Hippocampal formation (tissue), 2 donors: ENCODE results near the gene DDX52.

Source experiments
- DNase-seq, 2 donors: peaks; one replicate each; lab custom pipeline; 2025; lab: John Stamatoyannopoulos, UW

The DDX52 gene

GRCh38 chr17:37576281-37576680, 67.0 kb downstream of the DDX52 start:
- DNase-seq, result no peak

DNA sequence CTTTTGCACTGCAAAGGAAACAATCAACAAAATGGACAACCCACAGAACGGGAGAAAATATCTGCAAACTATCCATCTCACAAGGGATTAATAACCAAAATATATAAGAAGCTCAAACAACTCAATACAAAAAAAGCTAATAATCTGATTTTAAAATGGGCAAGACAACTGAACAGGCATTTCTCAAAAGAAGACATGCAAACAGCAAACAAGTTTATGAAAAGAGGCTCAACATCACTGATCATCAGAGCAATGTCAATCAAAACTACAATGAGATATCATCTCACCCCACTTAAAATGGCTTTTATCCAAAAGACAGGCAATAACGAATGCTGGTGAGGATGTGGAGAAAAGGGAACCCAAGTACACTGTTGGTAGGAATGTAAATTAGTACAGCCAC, 68.8 kb downstream of the DDX52 start:
- DNase-seq, result no peak

GRCh38 chr17:37571674-37572073, 71.6 kb downstream of the DDX52 start:
- DNase-seq, result no peak

DNA sequence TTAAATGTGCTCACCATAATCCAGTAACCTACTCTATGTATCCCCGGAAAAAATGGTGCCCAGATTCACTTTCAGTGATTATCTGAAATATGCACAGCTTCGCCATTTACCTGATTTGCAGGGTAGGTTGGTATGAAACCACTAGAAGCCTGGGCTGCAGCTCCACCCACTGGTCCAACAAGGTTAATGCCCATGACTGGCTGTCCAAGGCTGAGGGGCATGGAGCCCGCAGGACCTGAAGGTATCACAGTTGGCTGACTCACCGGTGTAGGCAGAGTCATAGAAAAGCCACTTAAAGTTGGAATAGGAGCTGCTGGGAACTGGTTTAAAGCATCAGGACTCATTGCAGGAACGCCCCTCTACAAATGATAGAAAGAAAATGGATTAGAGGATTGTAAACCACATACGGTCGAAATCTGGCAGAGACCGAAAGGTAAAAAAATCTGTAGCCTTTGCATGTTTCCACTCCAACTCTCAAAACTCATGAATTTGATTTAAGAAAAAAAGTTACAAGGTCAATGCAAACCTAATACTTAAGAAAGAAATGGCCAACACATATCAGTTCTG, 72.6 kb downstream of the DDX52 start:
- DNase-seq, result no peak

GRCh38 chr17:37568350-37569053, 74.7 kb downstream of the DDX52 start:
- DNase-seq, result no peak

GRCh38 chr17:37567538-37567937, 75.7 kb downstream of the DDX52 start:
- DNase-seq, result no peak

GRCh38 chr17:37567137-37567536, 76.1 kb downstream of the DDX52 start:
- no peak for DNase-seq

DNA sequence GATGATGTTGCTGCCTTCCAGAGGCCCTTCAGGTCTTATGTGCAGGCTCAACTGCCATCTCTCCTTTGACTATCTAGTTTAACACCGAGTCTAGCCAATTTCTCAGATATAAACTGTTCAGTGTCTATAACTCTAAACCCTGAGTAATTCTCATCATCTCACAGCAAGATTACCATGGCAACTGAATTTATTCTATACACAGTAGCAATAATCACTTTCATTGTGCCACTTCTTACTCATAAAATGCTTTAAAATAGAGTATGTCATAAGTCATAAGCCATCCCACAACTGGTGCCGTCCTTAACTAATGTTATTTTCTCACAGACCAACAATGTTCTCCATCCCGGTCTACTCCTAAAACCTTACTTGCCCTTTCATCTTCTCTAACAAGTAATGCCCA, 79.0 kb downstream of the DDX52 start:
- no peak for DNase-seq

GRCh38 chr17:37562016-37562745, 81.1 kb downstream of the DDX52 start:
- DNase-seq, result no peak
